PFSK-1 (cell line): ENCODE measurements around the gene SYNDIG1.

Source experiments
- REST ChIP-seq, 2 experiments: IDR thresholded peaks; 2 replicates each; pipeline versions ENCODE4 v1.6.1 to v1.8.0; 2011 to 2012; ENCODE audit warnings: low read depth in 2 of 2, low read length in 2 of 2, control low read depth in 1 of 2, inconsistent platforms in 1 of 2, mild to moderate bottlenecking in 1 of 2, moderate library complexity in 1 of 2; ENCODE audit not compliant: insufficient read depth in 1 of 2
- SIN3A ChIP-seq: IDR thresholded peaks from 2 replicates; pipeline ENCODE4 v1.6.1; 2012; ENCODE audit warnings: mild to moderate bottlenecking, low read length, moderate library complexity, borderline replicate concordance; ENCODE audit not compliant: insufficient read depth
- TAF1 ChIP-seq: IDR thresholded peaks from 2 replicates; pipeline ENCODE4 v1.6.1; 2012; ENCODE audit warnings: low read length, control low read depth, borderline replicate concordance; ENCODE audit not compliant: insufficient read depth

GRCh38 chr20:24682496-24682985, 213.1 kb downstream of the SYNDIG1 start:
- TF ChIP-seq TAF1 (no peak), REST (IDR thresholded peaks at IDR 0.05; ENCODE audit: insufficient read depth in 1 of 2, low read depth in 2 of 2, low read length in 2 of 2) (no peak), SIN3A (no peak)
